ACC112 (cell line): ENCODE results near the gene CCR5AS.
"Not testable (repeated sequence)": the region's sequence is repeated elsewhere in the genome, so short reads cannot be mapped to it uniquely, and the experiment has no call there.

Experiments used
- H2AFZ ChIP-seq: fragments of 200-600 bp; sonication (generic); one replicate; pipeline ENCODE4 v1.6.0; 2017; ENCODE audit warnings: antibody characterized with exemption, low read length; ENCODE audit not compliant: unreplicated experiment
- H3K27ac ChIP-seq: fragments of 200-600 bp; sonication (generic); 2 replicates; pipeline ENCODE4 v1.5.1; 2014; ENCODE audit warnings: low read depth, mild to moderate bottlenecking, antibody characterized with exemption, low read length, moderate library complexity
- H3K27me3 ChIP-seq: fragments of 200-600 bp; sonication (generic); 2 replicates; pipeline ENCODE4 v1.6.1; 2014; ENCODE audit warnings: mild to moderate bottlenecking, antibody characterized with exemption, low read length, moderate library complexity, mixed read lengths; ENCODE audit not compliant: insufficient read depth
- H3K36me3 ChIP-seq: fragments of 200-600 bp; sonication (generic); 2 replicates; pipeline ENCODE4 v1.6.1; 2016; ENCODE audit warnings: mild to moderate bottlenecking, antibody characterized with exemption, low read length, moderate library complexity, mixed read lengths; ENCODE audit not compliant: insufficient read depth
- H3K4me1 ChIP-seq: fragments of 200-600 bp; sonication (generic); one replicate; pipeline ENCODE4 v1.6.1; 2016; ENCODE audit warnings: low read length, mixed read lengths; ENCODE audit not compliant: insufficient read depth, unreplicated experiment, control insufficient read depth
- H3K4me3 ChIP-seq: fragments of 200-600 bp; sonication (generic); 2 replicates; pipeline ENCODE4 v1.5.1; 2014; ENCODE audit warnings: mild to moderate bottlenecking, low read depth, low read length
- H3K79me2 ChIP-seq: fragments of 200-600 bp; sonication (generic); one replicate; pipeline ENCODE4 v1.6.0; 2016; ENCODE audit warnings: low read length; ENCODE audit not compliant: control insufficient read depth, unreplicated experiment, insufficient read depth

The CCR5AS gene

GRCh38 chr3:46427916-46428833 lies 21.3 kb upstream of the CCR5AS start:
- no peaks in the 10 kb centered on the region for H3K4me1 ChIP-seq
- no peaks in the 10 kb centered on the region for H3K79me2 ChIP-seq
- no peaks in the 10 kb centered on the region for H3K36me3 ChIP-seq
- no peak overlapping the region for H3K4me3 ChIP-seq
- H3K27ac ChIP-seq = no peak overlapping the region
- no peak overlapping the region for H2AFZ ChIP-seq
- H3K27me3 ChIP-seq = no peaks in the 10 kb centered on the region

- not testable (repeated sequence) for H2AFZ ChIP-seq, H3K4me3 ChIP-seq, H3K36me3 ChIP-seq, H3K27me3 ChIP-seq, H3K79me2 ChIP-seq, H3K27ac ChIP-seq, H3K4me1 ChIP-seq
These were observed 20.5 kb upstream of the CCR5AS start for GRCh38 chr3:46427404-46427803.

- H3K4me3 ChIP-seq, H3K36me3 ChIP-seq, H3K27ac ChIP-seq, H3K79me2 ChIP-seq, H3K27me3 ChIP-seq, H3K4me1 ChIP-seq, H2AFZ ChIP-seq: not testable (repeated sequence)
These were observed 19.6 kb upstream of the CCR5AS start for GRCh38 chr3:46426476-46426875.

- Histone ChIP-seq H3K4me3 (no peak overlapping the region), H2AFZ (no peak overlapping the region), H3K79me2 (no peaks in the 10 kb centered on the region), H3K36me3 (no peaks in the 10 kb centered on the region), H3K27me3 (no peaks in the 10 kb centered on the region), H3K27ac (no peak overlapping the region), H3K4me1 (no peaks in the 10 kb centered on the region)
These were observed 16.7 kb upstream of the CCR5AS start for GRCh38 chr3:46423588-46423987.

- no peak overlapping the region for H2AFZ ChIP-seq
- H3K79me2 ChIP-seq = no peaks in the 10 kb centered on the region
- H3K4me1 ChIP-seq = no peaks in the 10 kb centered on the region
- no peaks in the 10 kb centered on the region for H3K36me3 ChIP-seq
- no peak overlapping the region for H3K27ac ChIP-seq
- H3K27me3 ChIP-seq = no peaks in the 10 kb centered on the region
- H3K4me3 ChIP-seq = no peak overlapping the region
These were observed 15.8 kb upstream of the CCR5AS start for GRCh38 chr3:46422617-46423016.

- no peaks in the 10 kb centered on the region for H3K36me3 ChIP-seq
- no peak overlapping the region for H3K27ac ChIP-seq
- H3K4me3 ChIP-seq = no peak overlapping the region
These were observed 14.1 kb upstream of the CCR5AS start for GRCh38 chr3:46420931-46421330.

GRCh38 chr3:46419816-46420215 lies 12.9 kb upstream of the CCR5AS start:
- H3K36me3 ChIP-seq = no peaks in the 10 kb centered on the region
- H3K4me1 ChIP-seq = no peaks in the 10 kb centered on the region
- no peaks in the 10 kb centered on the region for H3K27me3 ChIP-seq
- H3K79me2 ChIP-seq = no peaks in the 10 kb centered on the region
- H3K4me3 ChIP-seq = no peak overlapping the region
- H2AFZ ChIP-seq = no peak overlapping the region
- no peak overlapping the region for H3K27ac ChIP-seq

More at GRCh38 chr3:46420931-46421330, 14.1 kb upstream of the CCR5AS start:
- H3K79me2 ChIP-seq = no peaks in the 10 kb centered on the region
- H2AFZ ChIP-seq = no peak overlapping the region
- H3K27me3 ChIP-seq = no peaks in the 10 kb centered on the region
- H3K4me1 ChIP-seq = no peaks in the 10 kb centered on the region

- no peak overlapping the region for H3K4me3 ChIP-seq
- no peaks in the 10 kb centered on the region for H3K36me3 ChIP-seq
- no peaks in the 10 kb centered on the region for H3K4me1 ChIP-seq
- H3K27ac ChIP-seq = no peak overlapping the region
- H3K79me2 ChIP-seq = no peaks in the 10 kb centered on the region
- H2AFZ ChIP-seq = no peak overlapping the region
- H3K27me3 ChIP-seq = no peaks in the 10 kb centered on the region
These were observed 11.2 kb upstream of the CCR5AS start for GRCh38 chr3:46417841-46418611.

- Histone ChIP-seq H3K4me3 (no peak overlapping the region), H3K27me3 (no peaks in the 10 kb centered on the region), H2AFZ (no peak overlapping the region), H3K27ac (no peak overlapping the region), H3K36me3 (no peaks in the 10 kb centered on the region), H3K79me2 (no peaks in the 10 kb centered on the region), H3K4me1 (no peaks in the 10 kb centered on the region)
These were observed 10.1 kb upstream of the CCR5AS start for GRCh38 chr3:46416811-46417510.

- Histone ChIP-seq H3K4me1 (no peaks in the 10 kb centered on the region), H2AFZ (no peak overlapping the region), H3K79me2 (no peaks in the 10 kb centered on the region), H3K4me3 (no peak overlapping the region), H3K27ac (no peak overlapping the region), H3K27me3 (no peaks in the 10 kb centered on the region), H3K36me3 (no peaks in the 10 kb centered on the region)
These were observed 9.4 kb upstream of the CCR5AS start for GRCh38 chr3:46416125-46416810.
